H4 (cell line): ENCODE data around the gene PRPF39. TPM values are rescaled to one million over a fixed set of nuclear protein-coding genes. Genes with fewer than 3 reads are reported as not detected.

Experiments
- DNase-seq: peaks from one replicate; pipeline ENCODE4 v3.0.0-alpha.2; 2015; ENCODE audit warnings: low spot score
- total RNA-seq: library from RNA; depleted of rRNA; stranded (reverse); fragments of >200 nt; shearing (Covaris generic); gene quantifications from 2 replicates; pipeline ENCODE4 v1.2.3, GENCODE V29; 2014

The PRPF39 gene
- total RNA-seq, 1 experiment from 2014 or later, result 13.7 TPM

GRCh38 chr14:45082420-45082819, 1.5 kb upstream of the PRPF39 start:
- no peak for DNase-seq

- DNase-seq, result no peak
These were observed 320 bp upstream of the PRPF39 start for GRCh38 chr14:45083617-45083975.

DNA sequence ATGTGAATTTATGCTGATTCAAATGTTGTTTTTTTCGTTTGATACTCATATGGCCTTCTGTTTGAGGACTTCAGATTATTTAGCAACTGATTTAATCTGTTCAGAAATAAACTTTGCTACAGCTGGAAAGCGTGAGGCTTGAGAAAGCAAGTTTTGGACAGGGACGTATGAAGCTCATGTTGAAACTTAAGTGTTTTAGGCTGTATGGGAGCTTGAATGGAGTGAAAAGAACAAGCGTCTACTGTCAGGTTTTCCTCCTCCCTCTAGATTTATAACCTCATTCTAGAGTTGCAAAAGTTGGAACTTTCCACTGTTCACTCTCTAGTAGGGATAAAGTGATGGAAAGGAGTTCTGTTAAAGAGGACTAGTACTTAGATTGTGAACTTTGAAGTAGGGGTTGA, 1.0 kb downstream of the PRPF39 start:
- DNase-seq, result no peak

DNA sequence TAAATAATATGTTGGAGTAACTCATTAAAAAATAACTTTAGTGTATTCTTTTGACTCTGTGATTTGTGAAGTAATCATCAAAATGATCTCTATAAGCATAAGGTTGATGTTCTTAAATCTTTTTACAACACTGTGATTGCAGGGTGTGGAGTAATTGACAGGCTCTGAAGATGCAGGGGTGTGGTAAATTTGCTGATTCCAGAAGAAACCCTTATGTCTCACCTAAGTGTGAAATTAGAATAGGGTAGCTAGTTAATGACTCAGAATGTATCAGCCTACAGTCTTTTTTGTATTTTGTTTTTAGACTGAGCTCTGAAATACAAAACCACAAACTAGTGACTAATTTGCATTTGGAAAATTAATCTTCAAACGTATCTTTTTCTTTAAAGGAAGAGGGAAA, 5.9 kb downstream of the PRPF39 start:
- no peak for DNase-seq

DNA sequence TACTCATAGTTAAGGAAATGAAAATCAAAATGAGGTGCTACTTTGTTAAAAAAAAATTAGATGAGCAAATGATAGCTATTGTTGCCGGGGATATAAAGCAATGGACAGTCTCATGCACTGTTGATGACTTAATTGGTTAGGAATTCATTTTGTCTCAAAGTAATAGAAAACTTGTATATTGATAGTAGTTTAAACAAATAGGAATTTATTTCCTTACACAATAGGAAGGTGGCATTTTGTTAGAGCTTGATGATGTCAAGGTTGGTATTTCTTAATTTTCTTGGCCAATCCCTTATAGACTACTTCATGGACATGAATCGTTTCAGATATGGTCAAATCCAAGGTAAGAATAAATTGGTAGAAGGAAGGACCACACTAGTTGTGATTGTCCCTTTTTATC, 7.8 kb downstream of the PRPF39 start:
- no peak for DNase-seq

GRCh38 chr14:45094275-45094674, 10.4 kb downstream of the PRPF39 start:
- no peak for DNase-seq

DNA sequence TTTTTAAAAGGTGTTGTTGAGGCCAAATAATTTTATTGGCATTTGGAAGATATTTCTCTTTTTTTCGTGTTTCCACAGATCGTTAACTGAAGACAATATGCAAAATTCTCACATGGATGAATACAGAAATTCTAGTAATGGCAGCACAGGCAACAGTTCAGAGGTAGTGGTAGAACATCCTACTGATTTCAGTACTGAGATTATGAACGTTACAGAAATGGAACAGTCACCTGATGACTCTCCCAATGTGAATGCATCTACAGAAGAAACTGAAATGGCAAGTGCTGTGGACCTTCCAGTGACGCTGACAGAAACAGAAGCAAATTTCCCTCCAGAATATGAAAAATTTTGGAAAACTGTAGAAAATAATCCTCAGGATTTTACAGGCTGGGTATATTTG, 11.2 kb downstream of the PRPF39 start:
- no peak for DNase-seq

DNA sequence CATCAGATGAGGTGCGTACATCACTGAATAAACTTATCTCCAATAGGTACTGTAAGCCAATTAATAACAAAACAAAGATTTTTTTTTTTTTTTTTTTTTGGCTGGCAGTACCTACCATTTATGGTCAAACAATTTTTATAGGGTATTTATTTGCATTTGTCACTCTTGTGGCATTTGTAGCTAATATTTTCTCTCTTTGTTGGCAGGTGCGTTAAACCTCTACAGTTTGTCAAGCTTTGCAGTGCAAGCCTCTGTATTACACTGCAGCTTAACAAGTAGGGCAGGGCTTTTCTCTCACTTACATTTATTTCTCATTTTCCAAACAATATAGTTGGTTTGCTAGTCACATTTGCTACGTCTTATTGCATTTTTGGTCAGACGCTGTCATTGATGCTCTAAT, 12.3 kb downstream of the PRPF39 start:
- DNase-seq, result no peak

DNA sequence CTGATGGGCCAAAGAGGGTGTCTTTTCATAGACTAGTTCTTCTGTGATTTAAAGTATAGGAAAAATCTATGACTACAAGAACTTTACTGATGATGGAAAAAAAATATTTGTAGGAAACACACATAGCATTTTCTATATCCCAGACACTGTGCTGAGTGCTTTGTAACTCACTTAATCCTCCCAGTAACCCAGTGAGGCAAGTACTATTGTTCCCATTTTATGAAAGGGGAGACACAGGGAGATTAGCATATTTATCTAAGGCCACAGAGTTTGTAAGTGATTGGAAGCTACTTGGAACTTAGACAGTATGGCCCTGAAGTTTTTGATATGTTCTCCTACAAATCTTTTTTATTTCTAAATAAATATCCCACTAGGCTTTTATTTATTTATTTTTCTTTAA, 19.9 kb downstream of the PRPF39 start:
- DNase-seq, result no peak

GRCh38 chr14:45104561-45104960, 20.6 kb downstream of the PRPF39 start:
- DNase-seq, result no peak

DNA sequence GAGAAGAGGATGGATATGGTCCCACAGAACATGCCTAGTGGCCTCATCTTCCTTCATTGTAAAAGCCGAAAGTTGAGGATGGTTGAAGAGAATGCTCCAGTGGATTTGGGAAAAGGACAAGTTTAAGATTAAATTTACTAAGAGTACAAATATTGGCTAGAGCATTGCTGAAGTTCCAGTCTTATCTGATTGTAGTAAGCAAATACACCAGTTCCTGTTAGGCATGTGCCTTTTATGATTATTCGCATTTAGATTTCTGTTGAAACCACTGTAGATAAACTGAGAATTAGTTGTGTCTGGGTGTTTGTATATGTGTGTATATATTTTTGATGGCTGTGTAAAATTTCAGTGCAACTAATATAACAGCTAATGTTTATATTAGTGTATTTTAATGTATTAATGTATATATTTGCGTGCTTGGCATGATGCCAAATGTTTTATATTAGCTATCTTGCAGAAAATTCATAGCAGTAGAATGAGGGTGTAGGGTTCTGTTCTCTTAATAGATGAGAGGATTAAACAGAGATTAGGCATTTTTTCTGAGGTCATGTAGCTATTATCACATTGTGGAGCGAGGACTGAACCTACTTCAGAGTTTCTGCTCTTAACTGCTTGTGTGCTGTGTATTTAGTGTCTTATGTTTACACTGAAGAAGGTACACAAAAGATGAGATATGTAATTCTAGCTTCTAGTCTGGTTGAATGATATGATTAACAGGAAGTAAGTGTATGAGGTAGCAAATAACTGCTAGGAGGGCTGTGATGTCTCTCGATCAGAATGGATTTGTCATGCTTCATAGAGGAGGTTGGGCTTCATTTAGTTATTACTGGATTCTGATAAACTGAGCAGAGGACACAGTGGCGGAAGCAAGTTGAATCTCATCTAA, 29.2 kb downstream of the PRPF39 start:
- no peak for DNase-seq

DNA sequence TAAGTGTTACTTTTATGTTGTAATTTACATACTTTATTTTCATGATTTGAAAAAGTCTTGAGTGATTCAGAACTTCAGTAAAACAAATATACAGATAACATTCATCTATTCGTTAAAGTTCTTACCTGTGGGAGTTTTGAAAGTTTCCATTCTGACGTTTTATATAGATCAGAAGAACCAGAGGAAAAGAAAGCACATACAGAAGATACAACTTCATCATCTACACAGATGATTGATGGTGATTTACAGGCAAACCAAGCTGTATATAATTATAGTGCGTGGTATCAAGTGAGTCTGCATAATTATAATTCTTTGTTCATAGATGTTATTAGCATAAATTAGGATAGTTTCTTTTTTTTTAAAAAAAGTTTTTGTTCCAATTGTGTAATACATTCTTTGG, 30.4 kb downstream of the PRPF39 start:
- DNase-seq, result no peak

DNA sequence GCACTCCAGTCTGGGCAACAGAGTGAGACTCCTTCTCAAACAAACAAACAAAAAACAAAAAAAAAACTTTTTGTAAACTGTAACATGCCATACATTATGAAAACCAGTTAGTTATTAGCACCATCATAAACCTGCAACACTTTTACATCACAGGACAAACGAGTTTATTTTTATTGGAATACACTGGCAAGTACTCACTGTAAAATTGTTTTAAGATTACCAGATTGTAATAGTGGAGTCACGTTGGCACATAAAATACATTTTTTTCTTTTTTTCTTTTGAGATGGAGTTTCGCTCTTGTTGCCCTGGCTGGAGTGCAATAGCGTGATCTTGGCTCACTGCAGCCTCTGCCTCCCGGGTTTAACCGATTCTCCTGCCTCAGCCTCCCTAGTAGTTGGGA, 34.7 kb downstream of the PRPF39 start:
- no peak for DNase-seq

GRCh38 chr14:45120096-45120495, 36.2 kb downstream of the PRPF39 start:
- DNase-seq, result no peak

DNA sequence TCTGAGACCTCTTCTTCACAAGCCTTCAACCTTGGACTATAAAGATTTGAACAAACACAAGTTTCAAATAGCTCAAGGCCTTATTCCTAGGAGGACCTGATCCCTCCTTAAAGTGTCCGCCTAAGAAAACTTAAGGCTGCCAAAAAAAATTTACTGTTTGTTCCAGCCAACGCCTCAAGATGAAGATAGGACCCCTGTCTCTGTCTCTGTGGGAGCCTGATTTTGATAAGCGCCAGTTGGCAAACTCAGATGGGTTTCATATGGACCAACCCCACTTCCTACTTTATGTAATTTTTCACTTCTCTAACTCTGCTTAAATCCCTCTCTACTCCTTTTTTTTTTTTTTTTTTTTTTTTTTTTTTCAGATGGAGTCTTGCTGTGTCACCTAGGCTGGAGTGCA, 39.4 kb downstream of the PRPF39 start:
- DNase-seq, result no peak

DNA sequence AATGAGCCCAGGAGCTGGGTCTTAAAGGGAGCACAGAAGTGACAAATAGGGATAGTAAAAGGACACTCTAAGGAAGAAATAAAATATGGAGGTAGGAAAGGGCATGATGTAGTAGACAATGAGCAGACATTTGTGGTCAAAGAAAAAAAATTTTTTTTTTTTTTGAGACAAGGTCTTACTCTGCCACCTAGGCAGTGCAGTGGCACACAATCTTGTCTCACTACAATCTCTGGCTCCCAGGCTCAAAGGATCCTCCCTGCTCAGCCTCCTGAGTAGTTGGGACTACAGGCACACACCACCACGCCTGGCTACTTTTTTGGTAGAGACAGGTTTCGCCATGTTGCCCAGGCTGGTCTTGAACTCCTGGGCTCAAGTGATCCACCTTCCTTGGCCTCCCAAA, 41.8 kb downstream of the PRPF39 start:
- no peak for DNase-seq

GRCh38 chr14:45128963-45129629, 45.2 kb downstream of the PRPF39 start:
- DNase-seq, result no peak

DNA sequence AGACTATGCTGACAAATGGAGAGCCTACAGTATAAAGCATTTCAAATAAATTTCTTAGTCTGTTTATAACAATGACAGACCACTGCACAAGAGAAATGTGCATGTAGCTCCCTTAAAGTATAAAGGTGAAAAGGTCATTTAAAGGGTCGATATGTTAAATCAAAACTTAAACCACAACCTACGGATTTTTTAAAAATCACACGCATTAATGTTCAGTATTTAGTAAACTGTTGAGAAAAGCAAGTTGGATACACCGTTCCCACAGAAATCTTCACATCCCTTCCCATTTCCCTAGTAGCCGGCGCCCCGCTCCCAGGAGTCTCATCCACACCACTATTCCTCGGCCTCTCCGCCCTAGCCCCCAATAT, 49.8 kb downstream of the PRPF39 start:
- DNase-seq, result no peak

DNA sequence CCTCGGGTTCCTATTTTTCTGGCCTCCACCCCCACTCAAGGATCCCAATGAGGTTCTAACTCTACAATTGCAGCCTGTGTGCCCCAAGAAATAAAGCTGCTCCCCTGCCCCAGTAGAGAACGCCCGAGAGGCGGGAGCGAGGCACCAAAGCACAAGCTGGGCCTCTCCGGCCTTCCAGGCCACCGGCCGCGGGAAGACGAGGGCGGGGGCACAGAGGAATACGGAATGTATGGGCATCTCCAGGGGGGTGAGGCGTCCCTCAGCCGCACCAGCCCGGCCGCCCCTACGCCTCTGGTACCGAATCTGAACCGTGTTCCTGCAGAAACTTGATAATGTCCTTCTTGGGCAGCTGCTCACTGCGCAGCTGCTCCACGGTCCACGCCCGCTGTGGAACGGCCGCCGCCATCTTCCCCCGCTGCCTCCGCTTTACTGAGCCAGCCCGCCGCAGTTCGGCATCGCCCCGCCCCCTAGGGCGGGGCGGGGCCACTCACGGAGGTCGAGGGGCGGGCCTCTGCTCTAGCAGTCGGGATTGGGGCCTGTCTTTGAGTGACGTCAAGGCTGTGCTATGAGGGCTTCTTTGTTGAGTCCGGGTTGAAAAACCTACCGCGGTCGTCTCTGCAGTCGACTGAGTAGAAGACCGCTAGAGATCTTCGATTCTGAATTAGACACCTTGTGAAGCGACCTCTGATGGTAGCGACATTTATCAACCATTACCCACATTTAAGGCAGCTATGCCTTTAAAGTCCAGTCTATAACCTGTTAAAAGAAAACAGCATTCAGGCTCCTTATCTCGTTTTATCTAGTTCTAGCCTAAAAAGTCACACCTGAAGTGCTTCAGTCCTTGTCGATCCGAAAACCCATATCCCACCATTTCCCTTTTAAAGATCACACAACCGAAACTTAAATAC, 50.4 kb downstream of the PRPF39 start, which contains the start of gene FKBP3:
Gene FKBP3 (minus strand): TSS at position 431 of the 908 bp plus-strand sequence. CDS start 25 bp downstream, at position 406.
- DNase-seq, result peak; percentile 97

GRCh38 chr14:45135156-45135555, 51.2 kb downstream of the PRPF39 start:
- DNase-seq, result no peak

DNA sequence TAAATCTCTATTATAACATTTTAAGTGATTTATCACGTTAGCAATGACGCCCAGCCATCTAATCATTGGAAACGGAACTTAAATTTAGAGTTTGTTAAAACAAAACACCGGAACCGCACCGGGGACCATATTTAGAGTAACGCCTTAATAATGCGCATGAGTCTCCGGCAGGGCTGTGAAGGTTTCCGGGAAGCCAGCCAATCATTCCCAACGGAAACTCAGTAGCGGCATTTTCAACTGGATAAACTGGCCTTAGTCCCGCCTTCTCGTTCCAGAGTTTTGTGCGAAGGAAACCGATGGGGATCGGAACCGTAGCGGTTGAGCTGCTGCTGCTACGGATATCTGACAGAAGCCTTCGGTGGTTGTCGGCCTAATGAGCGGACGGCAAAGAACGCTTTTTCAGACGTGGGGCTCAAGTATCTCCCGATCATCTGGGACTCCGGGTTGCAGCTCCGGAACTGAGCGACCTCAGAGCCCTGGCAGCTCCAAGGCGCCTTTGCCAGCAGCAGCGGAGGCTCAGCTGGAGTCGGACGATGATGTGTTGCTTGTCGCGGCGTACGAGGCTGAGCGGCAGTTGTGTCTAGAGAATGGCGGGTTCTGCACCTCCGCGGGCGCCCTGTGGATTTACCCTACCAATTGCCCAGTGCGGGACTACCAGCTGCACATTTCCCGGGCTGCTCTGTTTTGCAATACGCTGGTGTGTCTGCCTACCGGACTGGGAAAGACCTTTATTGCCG, 51.9 kb downstream of the PRPF39 start, which contains the start of gene FANCM:
Gene FANCM (plus strand): TSS at position 272 of the 737 bp plus-strand sequence. CDS start 102 bp downstream, at position 374.
- peak; percentile 92 for DNase-seq
